GM18870 (cell line): ENCODE results near the gene TTC39C.

Experiments used
- ATAC-seq: cut with Tn5 transposase; IDR thresholded peaks from one replicate; pipeline ENCODE4 v1.9.1; 2021; ENCODE audit warnings: moderate library complexity; ENCODE audit not compliant: unreplicated experiment

TTC39C gene

DNA sequence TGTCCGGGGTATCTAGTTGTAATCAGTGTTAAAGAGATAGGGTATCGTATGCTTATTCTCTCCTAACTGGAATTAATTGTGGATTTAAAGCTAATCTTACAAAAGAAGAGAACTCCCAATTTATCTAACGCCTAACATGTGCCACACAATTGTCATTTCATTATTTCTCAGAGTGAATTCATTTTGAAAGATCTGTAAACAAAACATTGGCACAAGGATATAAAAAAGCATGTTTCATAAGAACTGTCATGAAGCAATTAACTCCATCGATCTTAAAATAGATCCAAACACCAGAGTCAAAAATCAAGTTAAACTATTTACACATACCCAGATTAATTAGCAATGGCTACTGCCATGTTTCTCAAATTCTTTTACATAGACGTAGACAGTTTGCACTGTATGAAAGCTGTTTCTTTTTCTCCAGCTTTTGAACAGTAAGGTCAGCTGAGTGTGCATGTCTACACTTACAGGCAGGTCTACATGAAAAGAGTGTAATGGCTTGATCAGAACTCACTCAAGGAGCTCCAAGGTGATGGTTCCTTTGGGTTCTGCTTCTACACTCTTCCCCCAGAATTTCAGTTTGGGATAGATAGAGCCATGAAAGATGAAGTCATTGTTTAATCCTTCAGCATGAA is 163.1 kb downstream of the TTC39C start:
- no peak for ATAC-seq

GRCh38 chr18:24180048-24180447 is 165.5 kb downstream of the TTC39C start:
- ATAC-seq: no peak

DNA sequence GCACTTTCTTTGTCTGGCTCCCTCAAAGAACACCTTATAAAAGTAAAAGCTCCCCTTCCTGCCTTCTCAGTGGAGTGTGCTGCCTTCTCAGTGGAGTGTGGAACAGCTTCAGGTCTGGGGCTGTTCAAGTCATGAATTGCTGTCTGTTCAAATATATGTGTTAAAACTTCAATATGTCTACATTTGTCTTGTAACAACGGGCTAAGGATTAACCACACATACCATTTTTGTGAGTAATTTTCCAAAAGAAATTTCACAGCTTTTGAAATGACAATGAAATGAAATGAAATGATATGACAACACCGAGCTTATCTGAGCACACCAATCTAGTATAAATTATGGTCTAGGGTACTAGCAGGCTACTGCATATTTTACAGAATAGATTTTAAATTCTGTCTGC is 167.3 kb downstream of the TTC39C start:
- no peak for ATAC-seq
